B cell (primary cell): ENCODE data around the gene DCDC2B. TPM values are rescaled to one million over a fixed set of nuclear protein-coding genes. Genes with fewer than 3 reads are reported as not detected.

Experiments used
- ATAC-seq: fragments of 200-7000 bp; cut with Tn5 transposase; one replicate; pipeline ENCODE4 v1.10.0; 2021; ENCODE audit warnings: low read depth, mild to moderate bottlenecking, moderate number of reproducible peaks, moderate library complexity
- CTCF ChIA-PET: fragments of 350-600 bp; sonication (Branson Sonifier 250); formaldehyde crosslinking; loops from one replicate; lab custom pipeline; 2021; ENCODE audit warnings: antibody characterized with exemption, inconsistent platforms; lab: Charles Lee
- POLR2A ChIA-PET: fragments of 350-600 bp; sonication (Branson Sonifier 250); formaldehyde crosslinking; loops from one replicate; lab custom pipeline; 2021; ENCODE audit warnings: antibody characterized with exemption; lab: Charles Lee
- DNase-seq: peaks from one replicate; pipeline ENCODE4 v3.0.0; 2013
- H2AFZ ChIP-seq: 2 replicates; pipeline ENCODE4 v1.6.1; 2012; ENCODE audit warnings: mild to moderate bottlenecking, low read depth, low read length; ENCODE audit not compliant: insufficient read depth, poor library complexity, severe bottlenecking
- H3K27ac ChIP-seq, 2 donors: 1 replicate in 1 of 2; 2 replicates in 1 of 2; pipeline ENCODE4 v1.5.1; 2012 to 2013; ENCODE audit warnings: low read length in 2 of 2, mild to moderate bottlenecking in 2 of 2, moderate library complexity in 1 of 2
- H3K27me3 ChIP-seq, 4 experiments: fragments of 200-600 bp in 1 of 4; sonication (generic) in 1 of 4; replicated peaks in 1 of 4; 1 replicate in 2 of 4; 2 replicates in 2 of 4; pipeline versions ENCODE4 v1.6.1 to v1.7.0; 2013 to 2016; ENCODE audit warnings: low read length in 3 of 4, mild to moderate bottlenecking in 2 of 4, mixed read lengths in 1 of 4, moderate library complexity in 1 of 4; ENCODE audit not compliant: insufficient read depth in 4 of 4, control insufficient read depth in 3 of 4; ENCODE audit errors: control extremely low read depth in 1 of 4
- H3K36me3 ChIP-seq, 2 experiments: replicated peaks in 1 of 2; 1 replicate in 1 of 2; 2 replicates in 1 of 2; pipeline versions ENCODE4 v1.6.1 to v1.7.1; 2013; ENCODE audit warnings: low read length in 1 of 2; ENCODE audit not compliant: insufficient read depth in 2 of 2, control insufficient read depth in 1 of 2; ENCODE audit errors: control extremely low read depth in 1 of 2, extremely low read depth in 1 of 2
- H3K4me1 ChIP-seq, 2 donors: fragments of 200-600 bp in 1 of 2; sonication (generic) in 1 of 2; 1 replicate in 1 of 2; 2 replicates in 1 of 2; pipeline versions ENCODE4 v1.5.1 to v1.6.1; 2013 to 2017; ENCODE audit warnings: low read length in 2 of 2; ENCODE audit not compliant: control insufficient read depth in 2 of 2, insufficient read depth in 2 of 2
- H3K4me2 ChIP-seq: replicated peaks from 2 replicates; pipeline ENCODE3; 2012; ENCODE audit warnings: mild to moderate bottlenecking, low read depth, low read length; ENCODE audit not compliant: poor library complexity, severe bottlenecking
- H3K4me3 ChIP-seq, 5 experiments: fragments of 200-600 bp in 1 of 5; sonication (generic) in 1 of 5; 1 replicate in 3 of 5; 2 replicates in 2 of 5; pipeline versions ENCODE4 v1.5.1 to v1.7.0; 2011 to 2016; ENCODE audit warnings: low read length in 4 of 5, mild to moderate bottlenecking in 4 of 5, low read depth in 2 of 5, control low read depth in 1 of 5, moderate library complexity in 1 of 5; ENCODE audit not compliant: insufficient read depth in 1 of 5; ENCODE audit errors: control extremely low read depth in 1 of 5, extremely low read depth in 1 of 5
- H3K79me2 ChIP-seq: fragments of 200-600 bp; sonication (generic); one replicate; pipeline ENCODE4 v1.6.0; 2016; ENCODE audit warnings: low read length; ENCODE audit not compliant: control insufficient read depth, insufficient read depth
- H3K9ac ChIP-seq: fragments of 200-600 bp; sonication (generic); 2 replicates; pipeline ENCODE4 v1.6.1; 2017; ENCODE audit warnings: mild to moderate bottlenecking, low read length, moderate library complexity
- H3K9me3 ChIP-seq, 3 donors: one replicate each; pipeline versions ENCODE4 v1.6.1 to v1.7.1; 2013; ENCODE audit warnings: low read length in 2 of 3; ENCODE audit not compliant: control insufficient read depth in 2 of 3, insufficient read depth in 1 of 3; ENCODE audit errors: control extremely low read depth in 1 of 3
- H4K20me1 ChIP-seq: 2 replicates; pipeline ENCODE4 v1.6.0; 2012; ENCODE audit warnings: mild to moderate bottlenecking, low read length; ENCODE audit not compliant: insufficient read depth, control insufficient read depth, poor library complexity, severe bottlenecking
- H3K27ac Mint-ChIP-seq: one replicate; pipeline ENCODE4 v1.8.0; 2021; ENCODE audit warnings: mixed read lengths
- H3K27me3 Mint-ChIP-seq: one replicate; pipeline ENCODE4 v1.8.0; 2021; ENCODE audit warnings: mixed read lengths
- H3K4me1 Mint-ChIP-seq: one replicate; pipeline ENCODE4 v1.8.0; 2021; ENCODE audit warnings: mixed read lengths
- H3K4me3 Mint-ChIP-seq: one replicate; pipeline ENCODE4 v1.8.0; 2021; ENCODE audit warnings: mixed read lengths
- H3K9me3 Mint-ChIP-seq: one replicate; pipeline ENCODE4 v1.8.0; 2022; ENCODE audit warnings: mixed read lengths; ENCODE audit not compliant: insufficient read depth
- EZH2 ChIP-seq: IDR thresholded peaks from 2 replicates; pipeline ENCODE4 v1.6.1; 2012; ENCODE audit warnings: borderline replicate concordance, low read depth, mild to moderate bottlenecking, moderate library complexity, low read length; ENCODE audit not compliant: insufficient read depth, poor library complexity, severe bottlenecking
- WGBS: methylation state at CpG from one replicate; pipeline ENCODE4 v1.1.5; 2013; ENCODE audit warnings: missing lambda C conversion rate; ENCODE audit not compliant: insufficient coverage; 5-methylcytosine and 5-hydroxymethylcytosine counted together
- intact Hi-C: fragments of 100-400 bp; cut with micrococcal nuclease; formaldehyde crosslinking; loops from one replicate; pipeline ENCODE4 v1.10.0; 2022
- polyA plus RNA-seq: library from polyadenylated mRNA; depleted of rRNA; stranded (reverse); fragments of >200 nt; gene quantifications from 2 replicates; pipeline ENCODE4 v1.2.3, GENCODE V29; 2012
- total RNA-seq, 2 donors: library from RNA; stranded (reverse); fragments of 120-200 nt in 1 of 2; gene quantifications; 1 replicate in 1 of 2; 2 replicates in 1 of 2; pipeline versions ENCODE4 v1.2.3 to v1.2.4, GENCODE V29; 2013 to 2022
- TF ChIP-seq, protein P1 (sequence below): fragments of 200-600 bp; IDR thresholded peaks from one replicate; pipeline ENCODE4 v1.8.0; 2022; ENCODE audit warnings: antibody characterized with exemption, mild to moderate bottlenecking

DCDC2B gene
- total and polyA plus RNA-seq, 2 donors (not counting 1 experiment from before 2014, with no cell fraction given) = not detected

DNA sequence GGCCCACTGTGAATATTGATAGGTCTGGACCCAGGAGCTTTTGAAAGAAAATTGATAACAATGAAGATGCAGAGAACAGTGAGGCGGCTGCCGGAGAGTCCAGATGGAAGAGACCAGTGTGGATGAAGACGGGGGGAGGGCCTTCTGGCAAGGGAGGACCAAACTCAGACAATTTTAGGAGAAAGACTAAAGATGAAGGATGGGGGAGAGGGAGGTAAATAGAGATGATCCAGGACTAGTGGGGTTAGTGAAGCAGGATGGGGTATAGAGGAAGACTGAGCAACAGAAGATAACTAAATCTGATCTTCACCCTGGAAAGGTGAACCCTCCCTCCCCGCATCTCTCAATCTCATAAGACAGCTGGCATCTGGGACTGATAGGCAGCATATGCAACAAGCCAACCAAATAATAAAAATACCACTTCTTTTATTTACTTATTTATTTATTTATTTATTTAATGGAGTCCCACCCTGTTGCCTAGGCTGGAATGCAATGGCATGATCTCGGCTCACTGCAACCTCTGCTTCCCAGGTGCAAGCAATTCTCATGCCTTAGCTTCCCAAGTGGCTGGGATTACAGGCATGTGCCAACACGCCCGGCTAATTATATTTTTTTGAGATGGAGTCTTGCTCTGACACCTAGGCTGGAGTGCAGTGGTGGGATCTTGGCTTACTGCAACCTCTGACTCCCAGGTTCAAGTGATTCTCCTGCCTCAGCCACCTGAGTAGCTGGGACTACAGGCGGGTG, 23.8 kb downstream of the DCDC2B start:
- H3K9me3 Mint-ChIP-seq = no peaks in the 10 kb centered on the region
- H3K79me2 ChIP-seq = no peaks in the 10 kb centered on the region
- no peaks in the 10 kb centered on the region for H4K20me1 ChIP-seq
- H3K27me3 Mint-ChIP-seq = no peaks in the 10 kb centered on the region
- H3K27ac Mint-ChIP-seq = no peak overlapping the region
- CTCF ChIA-PET = interaction anchor here (1.4 kb wide), 1 partner anchor 85 kb away, joined by 3 read pairs; no protein-coding TSS in a partner anchor
- no peaks in the 10 kb centered on the region for H3K9me3 ChIP-seq
- H3K4me1 ChIP-seq = no peaks in the 10 kb centered on the region
- no peak overlapping the region for H3K4me3 ChIP-seq
- peaks cover 8 to 39% of the 10 kb centered on the region in 2 experiments for H3K36me3 ChIP-seq
- H3K9ac ChIP-seq = no peak overlapping the region
- WGBS = 95% methylated on average over 6 of the region's 8 CpGs
- DNase-seq (no peak), ATAC-seq (no peak)
- no peak overlapping the region for H3K27ac ChIP-seq
- H3K4me3 Mint-ChIP-seq = no peak overlapping the region
- no peak overlapping the region for H2AFZ ChIP-seq
- TF ChIP-seq, protein P1, sequence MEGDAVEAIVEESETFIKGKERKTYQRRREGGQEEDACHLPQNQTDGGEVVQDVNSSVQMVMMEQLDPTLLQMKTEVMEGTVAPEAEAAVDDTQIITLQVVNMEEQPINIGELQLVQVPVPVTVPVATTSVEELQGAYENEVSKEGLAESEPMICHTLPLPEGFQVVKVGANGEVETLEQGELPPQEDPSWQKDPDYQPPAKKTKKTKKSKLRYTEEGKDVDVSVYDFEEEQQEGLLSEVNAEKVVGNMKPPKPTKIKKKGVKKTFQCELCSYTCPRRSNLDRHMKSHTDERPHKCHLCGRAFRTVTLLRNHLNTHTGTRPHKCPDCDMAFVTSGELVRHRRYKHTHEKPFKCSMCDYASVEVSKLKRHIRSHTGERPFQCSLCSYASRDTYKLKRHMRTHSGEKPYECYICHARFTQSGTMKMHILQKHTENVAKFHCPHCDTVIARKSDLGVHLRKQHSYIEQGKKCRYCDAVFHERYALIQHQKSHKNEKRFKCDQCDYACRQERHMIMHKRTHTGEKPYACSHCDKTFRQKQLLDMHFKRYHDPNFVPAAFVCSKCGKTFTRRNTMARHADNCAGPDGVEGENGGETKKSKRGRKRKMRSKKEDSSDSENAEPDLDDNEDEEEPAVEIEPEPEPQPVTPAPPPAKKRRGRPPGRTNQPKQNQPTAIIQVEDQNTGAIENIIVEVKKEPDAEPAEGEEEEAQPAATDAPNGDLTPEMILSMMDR = no peak
- TF ChIP-seq EZH2 = no peak
- intact Hi-C loops = no loop called here
- H3K4me1 Mint-ChIP-seq = peaks cover 1% of the 10 kb centered on the region
- H3K4me2 ChIP-seq = no peak overlapping the region
- POLR2A ChIA-PET = interaction anchor here (0.6 kb wide), 1 partner anchor 206 kb away, joined by 5 read pairs; no protein-coding TSS in a partner anchor
- no peaks in the 10 kb centered on the region for H3K27me3 ChIP-seq

DNA sequence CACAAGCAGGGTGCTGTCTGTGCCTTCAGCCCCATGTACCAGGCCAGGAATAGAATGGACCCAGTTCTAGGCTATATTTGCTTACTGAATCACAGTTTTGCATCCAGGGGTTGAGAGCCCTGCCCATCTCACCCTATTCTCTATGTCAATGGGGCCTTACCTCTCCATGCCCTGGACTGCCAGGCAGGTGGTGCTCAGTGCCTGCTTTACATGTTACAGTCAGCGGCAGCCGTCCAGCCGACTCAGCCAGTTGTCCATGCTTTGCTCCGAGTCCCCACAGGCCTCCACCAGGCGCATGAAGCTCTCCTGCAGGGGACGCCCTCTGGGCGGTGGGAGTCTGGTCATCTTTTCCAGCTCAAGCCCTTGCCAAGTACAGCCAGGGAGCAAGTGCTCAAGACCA, 25.9 kb downstream of the DCDC2B start:
- Histone ChIP-seq H3K27ac (no peak overlapping the region), H3K4me1 (peaks cover 0 to 3% of the 10 kb centered on the region in 2 donors), H2AFZ (no peak overlapping the region), H3K27me3 (no peaks in the 10 kb centered on the region), H3K9ac (no peak overlapping the region), H3K9me3 (no peaks in the 10 kb centered on the region), H3K4me2 (no peak overlapping the region), H4K20me1 (no peaks in the 10 kb centered on the region), H3K79me2 (no peaks in the 10 kb centered on the region), H3K4me3 (no peak overlapping the region), H3K36me3 (peaks cover 2 to 23% of the 10 kb centered on the region in 2 experiments)
- 99% methylated on average over 7 of the region's 7 CpGs for WGBS
- no peaks in the 10 kb centered on the region for H3K9me3 Mint-ChIP-seq
- no peak overlapping the region for H3K27ac Mint-ChIP-seq
- peaks cover 1% of the 10 kb centered on the region for H3K4me1 Mint-ChIP-seq
- intact Hi-C loops = no loop called here
- H3K4me3 Mint-ChIP-seq = no peak overlapping the region
- ATAC-seq (no peak), DNase-seq (no peak)
- ChIA-PET CTCF (interaction anchor here (1.9 to 8.7 kb wide), 2 partner anchors 15 to 19 kb away, joined by 7 to 84 read pairs; partner anchors contain the start of genes FAM167B and LCK), POLR2A (interaction anchor here (0.6 kb wide), 1 partner anchor 536 kb away, joined by 3 read pairs; no protein-coding TSS in a partner anchor)
- TF ChIP-seq EZH2 = no peak
- TF ChIP-seq, protein P1 = no peak
- no peaks in the 10 kb centered on the region for H3K27me3 Mint-ChIP-seq
